Ishikawa (cell line): ENCODE data around the gene A2M.

Source experiments
- NFIC ChIP-seq: IDR thresholded peaks from 2 replicates; pipeline ENCODE4 v1.6.1; 2012
- TAF1 ChIP-seq: IDR thresholded peaks from 2 replicates; pipeline ENCODE4 v1.6.1; 2012; ENCODE audit warnings: low read depth, mild to moderate bottlenecking

GRCh38 chr12:9156119-9156518 is 40.4 kb upstream of the A2M start:
- TF ChIP-seq NFIC (no peak), TAF1 (no peak)
